Naive thymus-derived CD4-positive, alpha-beta T cell (primary cell): ENCODE data around the gene KCNN2. TPM values are rescaled to one million over a fixed set of nuclear protein-coding genes. Genes with fewer than 3 reads are reported as not detected.

Experiments used
- ATAC-seq: fragments of 150-1000 bp; cut with Tn5 transposase; 2 replicates; pipeline ENCODE4 v1.10.0; 2021; ENCODE audit warnings: mild to moderate bottlenecking, moderate library complexity
- CTCF ChIA-PET: fragments of 350-600 bp; sonication (Branson Sonifier 250); formaldehyde crosslinking; loops from one replicate; lab custom pipeline; 2021; ENCODE audit warnings: antibody characterized with exemption; lab: Charles Lee
- POLR2A ChIA-PET: fragments of 350-600 bp; sonication (Branson Sonifier 250); formaldehyde crosslinking; loops from one replicate; lab custom pipeline; 2021; ENCODE audit warnings: antibody characterized with exemption, inconsistent platforms; lab: Charles Lee
- DNase-seq, 9 donors: peaks; one replicate each; pipeline versions ENCODE4 v3.0.0 to v3.0.0-alpha.2; 2020 to 2022; ENCODE audit warnings: mixed read lengths in 1 of 9
- H3K27ac ChIP-seq: one replicate; pipeline ENCODE4 v1.7.0; 2013; ENCODE audit warnings: mild to moderate bottlenecking, low read depth, low read length, moderate library complexity
- H3K27me3 ChIP-seq, 2 donors: one replicate each; pipeline ENCODE4 v1.7.0; 2013; ENCODE audit warnings: low read length in 2 of 2, mild to moderate bottlenecking in 2 of 2, moderate library complexity in 2 of 2; ENCODE audit not compliant: control insufficient read depth in 2 of 2, insufficient read depth in 2 of 2
- H3K36me3 ChIP-seq, 3 experiments: 1 replicate in 2 of 3; 2 replicates in 1 of 3; pipeline ENCODE4 v1.7.0; 2013; ENCODE audit warnings: low read length in 3 of 3, mild to moderate bottlenecking in 3 of 3, moderate library complexity in 1 of 3; ENCODE audit not compliant: insufficient read depth in 3 of 3, control insufficient read depth in 2 of 3
- H3K4me1 ChIP-seq, 2 donors: one replicate each; pipeline ENCODE4 v1.7.0; 2013; ENCODE audit warnings: low read length in 2 of 2, mild to moderate bottlenecking in 2 of 2, moderate library complexity in 1 of 2; ENCODE audit not compliant: control insufficient read depth in 2 of 2, insufficient read depth in 2 of 2
- H3K4me3 ChIP-seq: 2 replicates; pipeline ENCODE4 v1.7.0; 2013; ENCODE audit warnings: mild to moderate bottlenecking, low read length
- H3K9me3 ChIP-seq, 3 experiments: 1 replicate in 2 of 3; 2 replicates in 1 of 3; pipeline ENCODE4 v1.7.0; 2013; ENCODE audit warnings: low read length in 3 of 3; ENCODE audit not compliant: control insufficient read depth in 2 of 3
- H3K27ac Mint-ChIP-seq, 9 donors: one replicate each; pipeline ENCODE4 v1.8.0; 2020 to 2022; ENCODE audit warnings: mixed read lengths in 9 of 9, mild to moderate bottlenecking in 8 of 9, moderate library complexity in 5 of 9, inconsistent platforms in 2 of 9
- H3K27me3 Mint-ChIP-seq, 5 donors: one replicate each; pipeline ENCODE4 v1.8.0; 2021 to 2022; ENCODE audit warnings: mixed read lengths in 5 of 5, mild to moderate bottlenecking in 1 of 5
- H3K36me3 Mint-ChIP-seq, 5 donors: one replicate each; pipeline ENCODE4 v1.8.0; 2020 to 2022; ENCODE audit warnings: mixed read lengths in 5 of 5, mild to moderate bottlenecking in 3 of 5, inconsistent platforms in 1 of 5
- H3K4me1 Mint-ChIP-seq, 7 donors: one replicate each; pipeline ENCODE4 v1.8.0; 2020 to 2022; ENCODE audit warnings: mixed read lengths in 7 of 7, mild to moderate bottlenecking in 3 of 7, inconsistent platforms in 1 of 7
- H3K4me3 Mint-ChIP-seq, 10 donors: one replicate each; pipeline ENCODE4 v1.8.0; 2020 to 2022; ENCODE audit warnings: mild to moderate bottlenecking in 10 of 10, mixed read lengths in 10 of 10, moderate library complexity in 6 of 10, inconsistent platforms in 2 of 10
- H3K9me3 Mint-ChIP-seq, 11 donors: one replicate each; pipeline ENCODE4 v1.8.0; 2020 to 2022; ENCODE audit warnings: mixed read lengths in 11 of 11, mild to moderate bottlenecking in 4 of 11, inconsistent platforms in 1 of 11, moderate library complexity in 1 of 11
- intact Hi-C, 2 donors: fragments of 100-400 bp; cut with micrococcal nuclease; formaldehyde crosslinking; loops; one replicate each; pipeline ENCODE4 v1.15.1; 2023
- polyA plus RNA-seq, 2 donors: library from polyadenylated mRNA; unstranded; fragments of 300-500 nt; fragmentation: Illumina TruSeq; gene quantifications; one replicate each; pipeline ENCODE4 v1.2.3, GENCODE V29; 2021
- total RNA-seq, 6 experiments: library from RNA in 5 of 6; stranded (reverse) in 5 of 6; gene quantifications; 1 replicate in 5 of 6; 2 replicates in 1 of 6; pipeline ENCODE4 v1.2.3 and lab custom pipeline; 2021 to 2026

KCNN2 gene
- total and polyA plus RNA-seq, 7 experiments from 2014 or later = not detected

- peaks cover 0 to 4% (median 0%) of the 10 kb centered on the region in 5 donors for H3K27me3 Mint-ChIP-seq
- H3K4me3 ChIP-seq = no peak overlapping the region
- no peaks in the 10 kb centered on the region for H3K4me1 Mint-ChIP-seq
- no peaks in the 10 kb centered on the region for H3K4me1 ChIP-seq
- H3K9me3 ChIP-seq = no peaks in the 10 kb centered on the region
- no peak overlapping the region for H3K4me3 Mint-ChIP-seq
- CTCF ChIA-PET = no interaction called here
- POLR2A ChIA-PET = no interaction called here
- intact Hi-C loops = no loop called here
- H3K27me3 ChIP-seq = no peaks in the 10 kb centered on the region
- H3K36me3 ChIP-seq = no peaks in the 10 kb centered on the region
- no peaks in the 10 kb centered on the region for H3K36me3 Mint-ChIP-seq
- no peak for ATAC-seq
- no peak overlapping the region for H3K27ac ChIP-seq
- no peak overlapping the region for H3K27ac Mint-ChIP-seq
- no peak for DNase-seq
- no peaks in the 10 kb centered on the region for H3K9me3 Mint-ChIP-seq
These were observed 53.9 kb downstream of the KCNN2 start for GRCh38 chr5:114415760-114416159.

GRCh38 chr5:114416254-114416653 lies 54.4 kb downstream of the KCNN2 start:
- ATAC-seq = no peak
- no peaks in the 10 kb centered on the region for H3K36me3 Mint-ChIP-seq

GRCh38 chr5:114417519-114417918 lies 55.6 kb downstream of the KCNN2 start:
- H3K4me1 ChIP-seq = no peaks in the 10 kb centered on the region
- peaks cover 0 to 5% (median 4%) of the 10 kb centered on the region in 5 donors for H3K27me3 Mint-ChIP-seq
- H3K4me1 Mint-ChIP-seq = no peaks in the 10 kb centered on the region
- H3K36me3 Mint-ChIP-seq = no peaks in the 10 kb centered on the region
- no peak overlapping the region for H3K27ac ChIP-seq
- H3K36me3 ChIP-seq = no peaks in the 10 kb centered on the region
- ChIA-PET POLR2A (no interaction called here), CTCF (no interaction called here)
- no peaks in the 10 kb centered on the region for H3K9me3 ChIP-seq
- H3K4me3 ChIP-seq = no peak overlapping the region
- H3K9me3 Mint-ChIP-seq = no peaks in the 10 kb centered on the region
- no peak for ATAC-seq
- no peak for DNase-seq
- no peak overlapping the region for H3K27ac Mint-ChIP-seq
- H3K4me3 Mint-ChIP-seq = no peak overlapping the region
- H3K27me3 ChIP-seq = no peaks in the 10 kb centered on the region
- intact Hi-C loops = no loop called here

More at GRCh38 chr5:114416254-114416653, 54.4 kb downstream of the KCNN2 start:
- H3K4me1 Mint-ChIP-seq = no peaks in the 10 kb centered on the region
- CTCF ChIA-PET = no interaction called here
- intact Hi-C loops = no loop called here
- no peak overlapping the region for H3K27ac Mint-ChIP-seq
- POLR2A ChIA-PET = no interaction called here
- no peaks in the 10 kb centered on the region for H3K9me3 Mint-ChIP-seq
- peaks cover 0 to 4% (median 0%) of the 10 kb centered on the region in 5 donors for H3K27me3 Mint-ChIP-seq
- no peaks in the 10 kb centered on the region for H3K36me3 ChIP-seq
- no peak for DNase-seq
- no peaks in the 10 kb centered on the region for H3K9me3 ChIP-seq
- no peak overlapping the region for H3K4me3 ChIP-seq
- no peak overlapping the region for H3K4me3 Mint-ChIP-seq
- no peak overlapping the region for H3K27ac ChIP-seq
- no peaks in the 10 kb centered on the region for H3K27me3 ChIP-seq
- no peaks in the 10 kb centered on the region for H3K4me1 ChIP-seq

- Histone ChIP-seq H3K4me1 (no peaks in the 10 kb centered on the region), H3K36me3 (no peaks in the 10 kb centered on the region), H3K9me3 (no peaks in the 10 kb centered on the region), H3K27me3 (no peaks in the 10 kb centered on the region), H3K27ac (no peak overlapping the region), H3K4me3 (no peak overlapping the region)
- ATAC-seq (no peak), DNase-seq (no peak)
- Mint-ChIP-seq H3K36me3 (no peaks in the 10 kb centered on the region), H3K4me3 (no peak overlapping the region), H3K4me1 (no peaks in the 10 kb centered on the region), H3K9me3 (no peaks in the 10 kb centered on the region), H3K27ac (no peak overlapping the region), H3K27me3 (peaks cover 0 to 5% (median 4%) of the 10 kb centered on the region in 5 donors)
- ChIA-PET CTCF (no interaction called here), POLR2A (no interaction called here)
- intact Hi-C loops = no loop called here
These were observed 56.6 kb downstream of the KCNN2 start for GRCh38 chr5:114418176-114419066.

GRCh38 chr5:114419067-114419388 lies 57.2 kb downstream of the KCNN2 start:
- CTCF ChIA-PET = no interaction called here

GRCh38 chr5:114419959-114420358 lies 58.1 kb downstream of the KCNN2 start:
- Histone ChIP-seq H3K27me3 (no peaks in the 10 kb centered on the region), H3K4me3 (no peak overlapping the region), H3K27ac (no peak overlapping the region), H3K4me1 (no peaks in the 10 kb centered on the region), H3K9me3 (no peaks in the 10 kb centered on the region), H3K36me3 (no peaks in the 10 kb centered on the region)
- Mint-ChIP-seq H3K4me1 (no peaks in the 10 kb centered on the region), H3K9me3 (peaks cover 0 to 5% (median 0%) of the 10 kb centered on the region in 11 donors), H3K27ac (no peak overlapping the region), H3K4me3 (no peak overlapping the region), H3K27me3 (peaks cover 0 to 5% (median 4%) of the 10 kb centered on the region in 5 donors), H3K36me3 (no peaks in the 10 kb centered on the region)
- ChIA-PET CTCF (interaction anchor here (0.5 kb wide), 1 partner anchor 820 kb away, joined by 3 read pairs; no protein-coding TSS in a partner anchor), POLR2A (no interaction called here)
- intact Hi-C loops = no loop called here
- ATAC-seq (no peak), DNase-seq (no peak)

More at GRCh38 chr5:114419067-114419388, 57.2 kb downstream of the KCNN2 start:
- H3K27me3 ChIP-seq = no peaks in the 10 kb centered on the region
- H3K36me3 Mint-ChIP-seq = no peaks in the 10 kb centered on the region
- no peak for DNase-seq
- no peaks in the 10 kb centered on the region for H3K4me1 ChIP-seq
- no peak for ATAC-seq
- no peak overlapping the region for H3K4me3 Mint-ChIP-seq
- no peaks in the 10 kb centered on the region for H3K9me3 ChIP-seq
- no peak overlapping the region for H3K27ac ChIP-seq
- no peaks in the 10 kb centered on the region for H3K36me3 ChIP-seq
- no peaks in the 10 kb centered on the region for H3K4me1 Mint-ChIP-seq
- POLR2A ChIA-PET = no interaction called here
- intact Hi-C loops = no loop called here
- H3K27me3 Mint-ChIP-seq = peaks cover 0 to 5% (median 4%) of the 10 kb centered on the region in 5 donors
- no peak overlapping the region for H3K27ac Mint-ChIP-seq
- H3K9me3 Mint-ChIP-seq = no peaks in the 10 kb centered on the region
- H3K4me3 ChIP-seq = no peak overlapping the region

GRCh38 chr5:114427204-114427603 lies 65.3 kb downstream of the KCNN2 start:
- H3K27ac ChIP-seq = no peak overlapping the region
- ChIA-PET CTCF (no interaction called here), POLR2A (no interaction called here)
- H3K4me3 ChIP-seq = no peak overlapping the region
- no peaks in the 10 kb centered on the region for H3K36me3 ChIP-seq
- Mint-ChIP-seq H3K4me1 (no peaks in the 10 kb centered on the region), H3K27ac (no peak overlapping the region), H3K4me3 (no peak overlapping the region), H3K9me3 (peaks cover 0 to 5% (median 0%) of the 10 kb centered on the region in 11 donors), H3K36me3 (no peaks in the 10 kb centered on the region), H3K27me3 (peaks cover 0 to 3% (median 0%) of the 10 kb centered on the region in 5 donors)
- no peaks in the 10 kb centered on the region for H3K27me3 ChIP-seq
- no peak for DNase-seq
- intact Hi-C loops = no loop called here
- no peaks in the 10 kb centered on the region for H3K9me3 ChIP-seq
- ATAC-seq = no peak
- H3K4me1 ChIP-seq = no peaks in the 10 kb centered on the region
